HEK293 (cell line): Measurements from ENCODE around the gene G3BP1.

ENCODE experiments used
- GLI4 ChIP-seq: fragments of 450-650 bp; formaldehyde crosslinking; IDR thresholded peaks from 2 replicates; pipeline ENCODE4 v1.5.1; 2016; ENCODE audit warnings: missing biosample characterization, missing genetic modification characterization
- GLIS1 ChIP-seq: fragments of 450-650 bp; formaldehyde crosslinking; IDR thresholded peaks from 2 replicates; pipeline ENCODE4 v1.5.1; 2016; ENCODE audit warnings: missing biosample characterization, missing genetic modification characterization
- IKZF3 ChIP-seq: fragments of 450-650 bp; IDR thresholded peaks from 2 replicates; pipeline ENCODE4 v1.5.0; 2018; ENCODE audit warnings: missing biosample characterization, mild to moderate bottlenecking, missing genetic modification characterization, moderate library complexity
- KLF10 ChIP-seq: fragments of 450-650 bp; IDR thresholded peaks from 2 replicates; pipeline ENCODE4 v1.5.1; 2018; ENCODE audit warnings: missing biosample characterization, mild to moderate bottlenecking, missing genetic modification characterization
- KLF16 ChIP-seq: fragments of 450-650 bp; formaldehyde crosslinking; IDR thresholded peaks from 2 replicates; pipeline ENCODE4 v1.5.1; 2017; ENCODE audit warnings: missing biosample characterization, missing genetic modification characterization
- KLF9 ChIP-seq: fragments of 450-650 bp; formaldehyde crosslinking; IDR thresholded peaks from 2 replicates; pipeline ENCODE4 v1.5.1; 2016; ENCODE audit warnings: missing biosample characterization, missing genetic modification characterization, low read depth
- REPIN1 ChIP-seq: fragments of 450-650 bp; formaldehyde crosslinking; IDR thresholded peaks from 2 replicates; pipeline ENCODE4 v1.5.1; 2017; ENCODE audit warnings: missing biosample characterization, missing genetic modification characterization, low read depth
- ZBTB17 ChIP-seq: fragments of 450-650 bp; formaldehyde crosslinking; IDR thresholded peaks from 2 replicates; pipeline ENCODE4 v1.5.1; 2016; ENCODE audit warnings: missing biosample characterization, missing genetic modification characterization
- ZBTB20 ChIP-seq: fragments of 450-650 bp; formaldehyde crosslinking; IDR thresholded peaks from 2 replicates; pipeline ENCODE4 v1.5.1; 2016; ENCODE audit warnings: missing biosample characterization, missing genetic modification characterization
- ZFP37 ChIP-seq: fragments of 450-650 bp; formaldehyde crosslinking; IDR thresholded peaks from 2 replicates; pipeline ENCODE4 v1.5.1; 2016; ENCODE audit warnings: missing biosample characterization, missing genetic modification characterization
- ZFP69B ChIP-seq: fragments of 450-650 bp; formaldehyde crosslinking; IDR thresholded peaks from 2 replicates; pipeline ENCODE4 v1.5.1; 2016; ENCODE audit warnings: missing biosample characterization, missing genetic modification characterization
- ZIC2 ChIP-seq: fragments of 450-650 bp; formaldehyde crosslinking; IDR thresholded peaks from 2 replicates; pipeline ENCODE4 v1.5.1; 2016; ENCODE audit warnings: missing biosample characterization, missing genetic modification characterization
- ZNF341 ChIP-seq: fragments of 450-650 bp; formaldehyde crosslinking; IDR thresholded peaks from 2 replicates; pipeline ENCODE4; 2016; ENCODE audit warnings: low read depth, missing biosample characterization, missing genetic modification characterization
- ZNF394 ChIP-seq: fragments of 450-650 bp; formaldehyde crosslinking; IDR thresholded peaks from 2 replicates; pipeline ENCODE4 v1.5.1; 2016; ENCODE audit warnings: missing biosample characterization, missing genetic modification characterization, mild to moderate bottlenecking, moderate library complexity, borderline replicate concordance
- ZNF501 ChIP-seq: fragments of 450-650 bp; formaldehyde crosslinking; IDR thresholded peaks from 2 replicates; pipeline ENCODE4 v1.5.1; 2016; ENCODE audit warnings: missing biosample characterization, missing genetic modification characterization
- ZNF530 ChIP-seq: fragments of 450-650 bp; formaldehyde crosslinking; IDR thresholded peaks from 2 replicates; pipeline ENCODE4 v1.5.1; 2016; ENCODE audit warnings: low read depth, missing biosample characterization, missing genetic modification characterization
- ZNF677 ChIP-seq: fragments of 450-650 bp; IDR thresholded peaks from 2 replicates; pipeline ENCODE4 v1.5.0; 2018; ENCODE audit warnings: missing biosample characterization, mild to moderate bottlenecking, missing genetic modification characterization, moderate library complexity
- ZNF768 ChIP-seq: fragments of 450-650 bp; formaldehyde crosslinking; IDR thresholded peaks from 2 replicates; pipeline ENCODE4 v1.5.1; 2018; ENCODE audit warnings: missing biosample characterization, mild to moderate bottlenecking, missing genetic modification characterization
- TF ChIP-seq, protein P1 (sequence below): fragments of 450-650 bp; formaldehyde crosslinking; IDR thresholded peaks from 2 replicates; pipeline ENCODE4 v1.5.1; 2016; ENCODE audit warnings: missing biosample characterization, missing genetic modification characterization
- TF ChIP-seq, protein P2 (sequence below): fragments of 450-650 bp; formaldehyde crosslinking; IDR thresholded peaks from 2 replicates; pipeline ENCODE4 v1.5.1; 2016; ENCODE audit warnings: missing biosample characterization, missing genetic modification characterization
- TF ChIP-seq, protein P3 (sequence below): fragments of 450-650 bp; formaldehyde crosslinking; IDR thresholded peaks from 2 replicates; pipeline ENCODE4 v1.5.1; 2017; ENCODE audit warnings: missing biosample characterization, missing genetic modification characterization
- TF ChIP-seq, protein P4 (sequence below): fragments of 450-650 bp; formaldehyde crosslinking; IDR thresholded peaks from 2 replicates; pipeline ENCODE4 v1.5.1; 2017; ENCODE audit warnings: missing biosample characterization, mild to moderate bottlenecking, missing genetic modification characterization, moderate library complexity
- TF ChIP-seq, protein P5 (sequence below): fragments of 450-650 bp; formaldehyde crosslinking; IDR thresholded peaks from 2 replicates; pipeline ENCODE4 v1.5.1; 2016; ENCODE audit warnings: missing biosample characterization, missing genetic modification characterization
- TF ChIP-seq, protein P6 (sequence below): fragments of 450-650 bp; formaldehyde crosslinking; IDR thresholded peaks from 2 replicates; pipeline ENCODE4 v1.5.1; 2017; ENCODE audit warnings: missing biosample characterization, missing genetic modification characterization
- TF ChIP-seq, protein P7 (sequence below): fragments of 450-650 bp; formaldehyde crosslinking; IDR thresholded peaks from 2 replicates; pipeline ENCODE4 v1.5.1; 2016; ENCODE audit warnings: missing biosample characterization, missing genetic modification characterization

The G3BP1 gene

DNA sequence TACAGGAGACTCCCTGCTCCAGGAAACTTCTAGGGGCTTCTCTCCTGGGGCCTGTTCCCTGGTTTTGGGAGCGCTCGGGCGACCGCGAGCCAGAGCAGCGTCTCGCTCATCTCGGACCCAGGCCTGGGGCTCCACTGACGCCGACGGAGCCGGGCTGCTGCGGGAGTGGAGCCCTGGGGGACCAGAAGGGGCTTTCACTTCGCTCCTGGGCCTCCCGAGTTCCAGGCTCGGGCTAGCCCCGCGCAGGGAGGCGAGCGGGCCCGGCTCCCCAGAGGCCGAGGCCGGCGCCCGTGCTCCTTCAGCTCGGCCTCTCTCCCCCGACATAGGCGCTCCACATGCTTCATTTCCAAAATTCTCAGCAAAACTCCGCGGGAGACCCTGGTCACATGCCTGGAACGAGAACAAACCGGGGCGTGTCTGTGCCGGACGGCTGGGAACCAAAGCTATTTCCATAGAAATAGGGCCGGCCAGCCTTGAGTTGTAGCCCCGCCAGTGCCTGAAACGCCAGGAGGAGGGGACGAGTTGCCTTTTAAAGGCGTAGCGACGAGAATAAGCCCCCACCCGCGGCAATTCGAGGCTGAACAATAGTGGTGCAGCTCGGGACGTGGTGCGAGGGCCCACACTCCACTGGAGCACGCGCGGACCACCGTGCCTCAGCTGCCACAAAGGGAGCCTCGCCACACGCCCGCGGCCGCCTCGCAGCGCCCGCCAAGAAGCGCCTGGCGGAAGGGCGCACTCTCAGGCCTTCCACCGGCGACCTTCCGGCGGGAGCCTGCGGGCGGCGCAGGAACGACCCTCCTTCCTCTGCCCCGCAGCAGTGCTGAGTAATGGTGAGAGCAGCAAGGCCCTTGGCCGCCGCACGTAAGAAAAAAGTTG lies 1.1 kb upstream of the G3BP1 start (continued):
- TF ChIP-seq KLF16 (tag by site-specific recombination) (0 out of 2 replicates have a peak, but pooled peaks have one; percentile 36), ZFP37 (tag by site-specific recombination) (peak; percentile 83; the same call in 1 of the 2 replicates), ZBTB20 (peak; percentile 54; the same call in 1 of the 2 replicates), GLI4 (tag by site-specific recombination) (0 out of 2 replicates have a peak, but pooled peaks have one; percentile 32), ZIC2 (tag by site-specific recombination) (peak; percentile 13; the same call in 1 of the 2 replicates), ZNF341 (tag by site-specific recombination) (no peak), ZNF677 (tag by site-specific recombination) (no peak), KLF10 (tag by site-specific recombination) (no peak; the same call in 1 of the 2 replicates), ZBTB17 (tag by site-specific recombination) (peak; percentile 42), ZNF501 (tag by site-specific recombination) (peak; percentile 86), ZNF530 (tag by site-specific recombination) (no peak), GLIS1 (tag by site-specific recombination) (peak; percentile 52; the same call in 1 of the 2 replicates), REPIN1 (0 out of 2 replicates have a peak, but pooled peaks have one; percentile 35), IKZF3 (tag by site-specific recombination) (no peak), ZNF768 (no peak), ZFP69B (peak; percentile 30; the same call in 1 of the 2 replicates), ZNF394 (tag by site-specific recombination) (peak; percentile 31; the same call in 1 of the 2 replicates), KLF9 (0 out of 2 replicates have a peak, but pooled peaks have one; percentile 29)
- TF ChIP-seq, protein P1, sequence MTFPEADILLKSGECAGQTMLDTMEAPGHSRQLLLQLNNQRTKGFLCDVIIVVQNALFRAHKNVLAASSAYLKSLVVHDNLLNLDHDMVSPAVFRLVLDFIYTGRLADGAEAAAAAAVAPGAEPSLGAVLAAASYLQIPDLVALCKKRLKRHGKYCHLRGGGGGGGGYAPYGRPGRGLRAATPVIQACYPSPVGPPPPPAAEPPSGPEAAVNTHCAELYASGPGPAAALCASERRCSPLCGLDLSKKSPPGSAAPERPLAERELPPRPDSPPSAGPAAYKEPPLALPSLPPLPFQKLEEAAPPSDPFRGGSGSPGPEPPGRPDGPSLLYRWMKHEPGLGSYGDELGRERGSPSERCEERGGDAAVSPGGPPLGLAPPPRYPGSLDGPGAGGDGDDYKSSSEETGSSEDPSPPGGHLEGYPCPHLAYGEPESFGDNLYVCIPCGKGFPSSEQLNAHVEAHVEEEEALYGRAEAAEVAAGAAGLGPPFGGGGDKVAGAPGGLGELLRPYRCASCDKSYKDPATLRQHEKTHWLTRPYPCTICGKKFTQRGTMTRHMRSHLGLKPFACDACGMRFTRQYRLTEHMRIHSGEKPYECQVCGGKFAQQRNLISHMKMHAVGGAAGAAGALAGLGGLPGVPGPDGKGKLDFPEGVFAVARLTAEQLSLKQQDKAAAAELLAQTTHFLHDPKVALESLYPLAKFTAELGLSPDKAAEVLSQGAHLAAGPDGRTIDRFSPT (tag by site-specific recombination): peak; percentile 82
- TF ChIP-seq, protein P2, sequence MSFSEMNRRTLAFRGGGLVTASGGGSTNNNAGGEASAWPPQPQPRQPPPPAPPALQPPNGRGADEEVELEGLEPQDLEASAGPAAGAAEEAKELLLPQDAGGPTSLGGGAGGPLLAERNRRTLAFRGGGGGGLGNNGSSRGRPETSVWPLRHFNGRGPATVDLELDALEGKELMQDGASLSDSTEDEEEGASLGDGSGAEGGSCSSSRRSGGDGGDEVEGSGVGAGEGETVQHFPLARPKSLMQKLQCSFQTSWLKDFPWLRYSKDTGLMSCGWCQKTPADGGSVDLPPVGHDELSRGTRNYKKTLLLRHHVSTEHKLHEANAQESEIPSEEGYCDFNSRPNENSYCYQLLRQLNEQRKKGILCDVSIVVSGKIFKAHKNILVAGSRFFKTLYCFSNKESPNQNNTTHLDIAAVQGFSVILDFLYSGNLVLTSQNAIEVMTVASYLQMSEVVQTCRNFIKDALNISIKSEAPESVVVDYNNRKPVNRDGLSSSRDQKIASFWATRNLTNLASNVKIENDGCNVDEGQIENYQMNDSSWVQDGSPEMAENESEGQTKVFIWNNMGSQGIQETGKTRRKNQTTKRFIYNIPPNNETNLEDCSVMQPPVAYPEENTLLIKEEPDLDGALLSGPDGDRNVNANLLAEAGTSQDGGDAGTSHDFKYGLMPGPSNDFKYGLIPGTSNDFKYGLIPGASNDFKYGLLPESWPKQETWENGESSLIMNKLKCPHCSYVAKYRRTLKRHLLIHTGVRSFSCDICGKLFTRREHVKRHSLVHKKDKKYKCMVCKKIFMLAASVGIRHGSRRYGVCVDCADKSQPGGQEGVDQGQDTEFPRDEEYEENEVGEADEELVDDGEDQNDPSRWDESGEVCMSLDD (tag by site-specific recombination): 0 out of 2 replicates have a peak, but pooled peaks have one; percentile 37
- TF ChIP-seq, protein P3, sequence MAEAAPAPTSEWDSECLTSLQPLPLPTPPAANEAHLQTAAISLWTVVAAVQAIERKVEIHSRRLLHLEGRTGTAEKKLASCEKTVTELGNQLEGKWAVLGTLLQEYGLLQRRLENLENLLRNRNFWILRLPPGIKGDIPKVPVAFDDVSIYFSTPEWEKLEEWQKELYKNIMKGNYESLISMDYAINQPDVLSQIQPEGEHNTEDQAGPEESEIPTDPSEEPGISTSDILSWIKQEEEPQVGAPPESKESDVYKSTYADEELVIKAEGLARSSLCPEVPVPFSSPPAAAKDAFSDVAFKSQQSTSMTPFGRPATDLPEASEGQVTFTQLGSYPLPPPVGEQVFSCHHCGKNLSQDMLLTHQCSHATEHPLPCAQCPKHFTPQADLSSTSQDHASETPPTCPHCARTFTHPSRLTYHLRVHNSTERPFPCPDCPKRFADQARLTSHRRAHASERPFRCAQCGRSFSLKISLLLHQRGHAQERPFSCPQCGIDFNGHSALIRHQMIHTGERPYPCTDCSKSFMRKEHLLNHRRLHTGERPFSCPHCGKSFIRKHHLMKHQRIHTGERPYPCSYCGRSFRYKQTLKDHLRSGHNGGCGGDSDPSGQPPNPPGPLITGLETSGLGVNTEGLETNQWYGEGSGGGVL: no peak
- TF ChIP-seq, protein P4, sequence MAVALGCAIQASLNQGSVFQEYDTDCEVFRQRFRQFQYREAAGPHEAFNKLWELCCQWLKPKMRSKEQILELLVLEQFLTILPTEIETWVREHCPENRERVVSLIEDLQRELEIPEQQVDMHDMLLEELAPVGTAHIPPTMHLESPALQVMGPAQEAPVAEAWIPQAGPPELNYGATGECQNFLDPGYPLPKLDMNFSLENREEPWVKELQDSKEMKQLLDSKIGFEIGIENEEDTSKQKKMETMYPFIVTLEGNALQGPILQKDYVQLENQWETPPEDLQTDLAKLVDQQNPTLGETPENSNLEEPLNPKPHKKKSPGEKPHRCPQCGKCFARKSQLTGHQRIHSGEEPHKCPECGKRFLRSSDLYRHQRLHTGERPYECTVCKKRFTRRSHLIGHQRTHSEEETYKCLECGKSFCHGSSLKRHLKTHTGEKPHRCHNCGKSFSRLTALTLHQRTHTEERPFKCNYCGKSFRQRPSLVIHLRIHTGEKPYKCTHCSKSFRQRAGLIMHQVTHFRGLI (tag by site-specific recombination): peak; percentile 43; the same call in 1 of the 2 replicates
- TF ChIP-seq, protein P5, sequence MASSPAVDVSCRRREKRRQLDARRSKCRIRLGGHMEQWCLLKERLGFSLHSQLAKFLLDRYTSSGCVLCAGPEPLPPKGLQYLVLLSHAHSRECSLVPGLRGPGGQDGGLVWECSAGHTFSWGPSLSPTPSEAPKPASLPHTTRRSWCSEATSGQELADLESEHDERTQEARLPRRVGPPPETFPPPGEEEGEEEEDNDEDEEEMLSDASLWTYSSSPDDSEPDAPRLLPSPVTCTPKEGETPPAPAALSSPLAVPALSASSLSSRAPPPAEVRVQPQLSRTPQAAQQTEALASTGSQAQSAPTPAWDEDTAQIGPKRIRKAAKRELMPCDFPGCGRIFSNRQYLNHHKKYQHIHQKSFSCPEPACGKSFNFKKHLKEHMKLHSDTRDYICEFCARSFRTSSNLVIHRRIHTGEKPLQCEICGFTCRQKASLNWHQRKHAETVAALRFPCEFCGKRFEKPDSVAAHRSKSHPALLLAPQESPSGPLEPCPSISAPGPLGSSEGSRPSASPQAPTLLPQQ (tag by site-specific recombination): peak; percentile 11
- TF ChIP-seq, protein P6, sequence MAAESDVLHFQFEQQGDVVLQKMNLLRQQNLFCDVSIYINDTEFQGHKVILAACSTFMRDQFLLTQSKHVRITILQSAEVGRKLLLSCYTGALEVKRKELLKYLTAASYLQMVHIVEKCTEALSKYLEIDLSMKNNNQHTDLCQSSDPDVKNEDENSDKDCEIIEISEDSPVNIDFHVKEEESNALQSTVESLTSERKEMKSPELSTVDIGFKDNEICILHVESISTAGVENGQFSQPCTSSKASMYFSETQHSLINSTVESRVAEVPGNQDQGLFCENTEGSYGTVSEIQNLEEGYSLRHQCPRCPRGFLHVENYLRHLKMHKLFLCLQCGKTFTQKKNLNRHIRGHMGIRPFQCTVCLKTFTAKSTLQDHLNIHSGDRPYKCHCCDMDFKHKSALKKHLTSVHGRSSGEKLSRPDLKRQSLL (tag by site-specific recombination): peak; percentile 72
- TF ChIP-seq, protein P7, sequence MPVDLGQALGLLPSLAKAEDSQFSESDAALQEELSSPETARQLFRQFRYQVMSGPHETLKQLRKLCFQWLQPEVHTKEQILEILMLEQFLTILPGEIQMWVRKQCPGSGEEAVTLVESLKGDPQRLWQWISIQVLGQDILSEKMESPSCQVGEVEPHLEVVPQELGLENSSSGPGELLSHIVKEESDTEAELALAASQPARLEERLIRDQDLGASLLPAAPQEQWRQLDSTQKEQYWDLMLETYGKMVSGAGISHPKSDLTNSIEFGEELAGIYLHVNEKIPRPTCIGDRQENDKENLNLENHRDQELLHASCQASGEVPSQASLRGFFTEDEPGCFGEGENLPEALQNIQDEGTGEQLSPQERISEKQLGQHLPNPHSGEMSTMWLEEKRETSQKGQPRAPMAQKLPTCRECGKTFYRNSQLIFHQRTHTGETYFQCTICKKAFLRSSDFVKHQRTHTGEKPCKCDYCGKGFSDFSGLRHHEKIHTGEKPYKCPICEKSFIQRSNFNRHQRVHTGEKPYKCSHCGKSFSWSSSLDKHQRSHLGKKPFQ (tag by site-specific recombination): peak; percentile 52; the same call in 1 of the 2 replicates
